Hepatocyte (in vitro differentiated cells): ENCODE measurements around the gene MIPOL1.
"Not testable (repeated sequence)": the region's sequence is repeated elsewhere in the genome, so short reads cannot be mapped to it uniquely, and the experiment has no call there.

ENCODE experiments used
- CTCF ChIP-seq: fragments of 200-600 bp; sonication (generic); IDR thresholded peaks from 2 replicates; pipeline ENCODE4 v1.5.1; 2016; ENCODE audit warnings: antibody characterized with exemption, mild to moderate bottlenecking; ENCODE audit not compliant: poor library complexity
- EZH2 ChIP-seq: fragments of 200-600 bp; sonication (generic); IDR thresholded peaks from 2 replicates; pipeline ENCODE4 v1.6.1; 2016; ENCODE audit warnings: antibody characterized with exemption, mild to moderate bottlenecking, borderline replicate concordance
- EZH2phosphoT487 ChIP-seq: fragments of 200-600 bp; sonication (generic); IDR thresholded peaks from one replicate; pipeline ENCODE4 v1.6.1; 2018; ENCODE audit warnings: antibody characterized with exemption, mild to moderate bottlenecking, low read depth, moderate library complexity; ENCODE audit not compliant: unreplicated experiment, severe bottlenecking

- TF ChIP-seq CTCF, EZH2, EZH2phosphoT487: not testable (repeated sequence)
Observed at GRCh38 chr14:37397157-37397940, 199.6 kb downstream of the MIPOL1 start.
